SU-DHL-6 (cell line): ENCODE data around the gene INAVA.

Experiments used
- CTCF ChIP-seq: fragments of 200-600 bp; sonication (generic); IDR thresholded peaks from one replicate; pipeline ENCODE4 v1.5.1; 2017; ENCODE audit warnings: antibody characterized with exemption, mild to moderate bottlenecking, low read length, moderate library complexity; ENCODE audit not compliant: insufficient read depth, poor library complexity, severe bottlenecking
- EZH2phosphoT487 ChIP-seq: fragments of 200-600 bp; sonication (generic), shearing (Covaris generic); conservative IDR thresholded peaks from 2 replicates; pipeline ENCODE4 v1.6.1; 2018; ENCODE audit warnings: mild to moderate bottlenecking, antibody characterized with exemption, low read length, moderate library complexity, mixed read lengths

- TF ChIP-seq EZH2phosphoT487: no peak
- TF ChIP-seq CTCF: no peak
These were observed 24.8 kb upstream of the INAVA start for GRCh38 chr1:200869753-200870391.
